HG02885 (cell line): Measurements from ENCODE around the gene NOP9.

Source experiments
- ATAC-seq: cut with Tn5 transposase; IDR thresholded peaks from one replicate; pipeline ENCODE4 v1.9.1; 2021; ENCODE audit warnings: mild to moderate bottlenecking; ENCODE audit not compliant: unreplicated experiment, poor library complexity

NOP9 gene

DNA sequence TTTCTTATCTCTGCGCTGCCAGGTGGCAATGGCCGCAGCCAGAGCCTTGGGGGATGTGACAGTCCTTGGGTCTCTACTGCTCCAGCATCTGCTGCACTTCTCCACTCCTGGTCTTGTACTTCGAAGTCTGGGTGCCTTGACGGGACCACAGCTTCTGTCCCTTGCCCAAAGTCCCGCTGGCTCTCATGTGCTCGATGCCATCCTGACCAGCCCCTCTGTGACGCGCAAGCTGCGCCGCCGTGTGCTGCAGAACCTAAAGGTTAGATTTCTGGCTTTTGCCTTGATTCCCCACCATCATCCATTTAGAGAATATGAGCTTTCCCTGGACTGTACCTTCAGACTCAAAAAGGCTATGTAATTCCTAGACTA is 4.4 kb downstream of the NOP9 start:
- no peak for ATAC-seq

DNA sequence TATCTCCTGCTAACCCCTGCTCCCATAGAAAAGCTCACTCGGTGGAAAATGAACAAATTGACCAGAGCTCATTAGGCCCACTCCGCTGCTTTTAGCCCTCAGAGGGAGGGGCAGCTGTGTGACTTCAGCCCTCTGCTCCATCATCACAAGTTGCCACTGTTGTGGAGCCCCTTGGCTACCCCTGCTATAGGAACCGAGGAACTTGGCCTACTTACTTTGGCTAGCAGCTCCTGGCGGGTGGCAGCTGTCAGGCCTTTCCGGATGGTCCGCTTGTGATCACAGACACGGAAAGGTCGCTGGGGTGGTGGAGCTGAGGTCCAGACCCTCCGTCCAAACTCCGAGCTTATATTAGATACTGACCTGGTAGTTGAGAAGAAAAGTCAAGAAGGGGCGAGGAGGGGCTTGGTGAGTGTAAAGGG is 7.5 kb downstream of the NOP9 start:
- no peak for ATAC-seq

DNA sequence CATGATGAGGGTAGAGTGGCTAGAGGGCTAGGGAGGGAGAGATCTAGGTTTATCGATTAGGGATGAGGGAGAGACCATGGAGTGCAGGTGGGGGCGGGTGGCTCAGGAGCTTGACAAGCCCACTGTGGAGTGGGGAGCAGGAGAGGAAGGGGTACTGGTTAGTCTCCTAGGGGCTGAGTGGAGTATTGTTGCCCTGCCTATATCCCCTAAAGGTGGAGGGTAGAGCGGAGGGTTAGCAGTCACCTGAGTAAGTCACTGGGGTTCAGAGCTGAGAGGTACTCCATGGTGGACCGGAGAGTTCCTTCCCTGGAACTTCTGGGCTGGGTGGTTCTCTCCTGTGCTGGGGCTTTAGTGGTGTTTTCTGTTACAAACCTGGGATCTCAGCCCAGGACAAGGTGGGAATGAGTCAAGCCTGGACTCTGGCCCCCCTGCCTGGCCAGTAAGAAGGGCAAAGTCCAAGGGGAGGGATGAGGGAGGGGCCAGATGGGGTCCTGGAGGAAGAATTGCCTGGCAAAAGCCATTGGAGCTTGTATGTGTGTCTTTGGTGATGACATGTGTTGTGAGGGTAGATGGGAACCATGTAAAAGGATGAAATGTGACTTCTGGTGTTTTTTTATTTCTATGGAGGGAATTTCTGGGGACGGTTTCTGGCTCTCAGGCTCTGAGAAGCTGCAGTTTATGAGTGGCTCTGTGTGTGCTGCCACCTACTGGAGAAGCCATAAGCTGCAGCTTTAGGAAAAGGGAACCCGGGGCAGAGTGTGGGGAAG is 8.1 kb downstream of the NOP9 start, which contains the start of gene CIDEB:
Gene CIDEB, minus strand, starts transcription at position 403 of the 767 bp plus-strand sequence. Its CDS starts 119 bp downstream, at position 284.
- no peak for ATAC-seq

DNA sequence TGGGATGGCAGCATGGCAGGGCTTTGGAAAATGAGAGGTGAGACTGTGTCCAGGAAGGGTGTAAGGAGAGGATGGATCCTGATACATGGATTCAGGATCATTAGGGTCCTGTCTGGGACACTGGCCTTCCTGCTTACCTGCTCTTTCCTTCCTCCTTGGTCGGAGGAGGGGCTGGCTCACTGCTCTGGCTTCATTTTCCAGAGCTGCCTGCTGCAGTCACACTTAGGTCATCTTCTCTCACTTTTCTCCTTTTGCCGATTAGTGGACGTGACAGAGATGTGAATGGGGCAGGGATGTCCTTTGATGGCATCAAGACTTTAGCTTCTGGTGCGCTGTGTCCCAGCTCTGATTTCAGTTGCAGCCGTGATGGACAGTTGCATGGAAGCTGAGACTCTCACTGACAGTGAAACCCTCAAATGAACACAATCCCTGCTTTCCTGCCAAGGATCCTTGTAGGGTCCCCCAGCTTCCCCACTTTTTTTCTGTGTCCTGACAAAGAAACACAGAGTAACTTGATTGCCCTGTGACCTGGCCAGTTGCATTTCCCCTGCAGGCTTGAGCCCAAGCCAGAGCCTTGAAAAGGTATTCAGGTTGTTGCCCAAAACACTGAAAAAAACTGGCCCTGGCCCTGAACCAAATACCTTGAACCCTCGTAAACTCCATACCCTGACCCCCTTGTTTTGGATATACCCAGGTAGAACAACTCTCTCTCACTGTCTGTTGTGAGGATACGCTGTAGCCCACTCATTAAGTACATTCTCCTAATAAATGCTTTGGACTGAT is 8.9 kb downstream of the NOP9 start:
- no peak for ATAC-seq

DNA sequence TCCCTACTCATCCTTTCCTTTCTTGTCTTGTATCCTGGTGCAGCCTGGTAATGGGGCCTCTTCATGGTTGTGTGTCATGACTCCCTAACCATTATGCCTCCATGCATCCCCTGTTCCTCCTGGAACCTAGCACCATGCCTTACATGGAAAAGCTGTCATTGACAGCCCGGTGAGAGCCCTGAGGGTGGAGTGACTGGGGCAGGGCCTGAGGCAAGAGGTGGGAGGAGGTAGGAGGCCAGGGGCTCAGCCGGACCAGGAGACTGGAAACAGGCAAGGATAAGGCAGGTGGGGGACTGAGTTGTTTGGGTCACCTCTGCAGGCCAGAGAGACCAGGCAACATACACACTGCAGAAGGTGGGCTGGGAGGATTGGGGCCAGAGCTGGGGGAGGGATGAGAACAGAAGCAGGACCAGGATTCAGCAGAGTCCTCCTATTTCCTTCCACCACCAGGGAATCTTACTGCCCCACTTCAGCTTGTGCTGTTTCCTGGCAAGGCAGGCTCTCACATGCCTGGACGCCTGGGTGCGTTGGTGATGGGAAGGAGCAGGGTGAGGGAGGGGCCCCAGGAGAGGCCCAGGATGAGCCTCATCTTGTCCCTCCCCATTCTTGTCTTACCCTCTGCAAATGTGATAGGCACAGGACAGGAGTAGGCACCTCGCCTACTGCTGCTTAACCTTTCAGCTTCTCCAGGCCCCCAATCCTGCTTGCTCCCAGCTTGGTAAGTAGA is 10.1 kb downstream of the NOP9 start, which contains the start of gene LTB4R2:
Gene LTB4R2, plus strand, starts transcription at position 603 of the 727 bp plus-strand sequence. CDS start 525 bp downstream, outside the sequence.
- no peak for ATAC-seq

DNA sequence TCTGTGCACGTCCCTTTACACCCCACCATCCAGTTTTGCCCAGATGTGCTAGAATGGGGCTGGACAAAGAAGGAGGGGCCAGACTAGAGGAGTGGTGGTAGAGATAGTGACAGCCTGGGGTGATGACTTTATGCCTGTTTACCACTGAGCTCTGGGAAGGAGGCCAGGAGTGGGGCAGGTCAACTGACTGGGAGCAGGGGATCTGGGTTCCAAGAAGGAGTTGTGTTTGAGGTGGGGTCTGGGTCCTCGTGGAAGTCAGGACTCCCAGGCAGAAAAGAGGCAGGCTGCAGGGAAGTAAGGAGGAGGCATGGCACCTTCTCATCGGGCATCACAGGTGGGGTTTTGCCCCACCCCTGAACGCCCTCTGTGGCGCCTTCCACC is 10.6 kb downstream of the NOP9 start:
- no peak for ATAC-seq

DNA sequence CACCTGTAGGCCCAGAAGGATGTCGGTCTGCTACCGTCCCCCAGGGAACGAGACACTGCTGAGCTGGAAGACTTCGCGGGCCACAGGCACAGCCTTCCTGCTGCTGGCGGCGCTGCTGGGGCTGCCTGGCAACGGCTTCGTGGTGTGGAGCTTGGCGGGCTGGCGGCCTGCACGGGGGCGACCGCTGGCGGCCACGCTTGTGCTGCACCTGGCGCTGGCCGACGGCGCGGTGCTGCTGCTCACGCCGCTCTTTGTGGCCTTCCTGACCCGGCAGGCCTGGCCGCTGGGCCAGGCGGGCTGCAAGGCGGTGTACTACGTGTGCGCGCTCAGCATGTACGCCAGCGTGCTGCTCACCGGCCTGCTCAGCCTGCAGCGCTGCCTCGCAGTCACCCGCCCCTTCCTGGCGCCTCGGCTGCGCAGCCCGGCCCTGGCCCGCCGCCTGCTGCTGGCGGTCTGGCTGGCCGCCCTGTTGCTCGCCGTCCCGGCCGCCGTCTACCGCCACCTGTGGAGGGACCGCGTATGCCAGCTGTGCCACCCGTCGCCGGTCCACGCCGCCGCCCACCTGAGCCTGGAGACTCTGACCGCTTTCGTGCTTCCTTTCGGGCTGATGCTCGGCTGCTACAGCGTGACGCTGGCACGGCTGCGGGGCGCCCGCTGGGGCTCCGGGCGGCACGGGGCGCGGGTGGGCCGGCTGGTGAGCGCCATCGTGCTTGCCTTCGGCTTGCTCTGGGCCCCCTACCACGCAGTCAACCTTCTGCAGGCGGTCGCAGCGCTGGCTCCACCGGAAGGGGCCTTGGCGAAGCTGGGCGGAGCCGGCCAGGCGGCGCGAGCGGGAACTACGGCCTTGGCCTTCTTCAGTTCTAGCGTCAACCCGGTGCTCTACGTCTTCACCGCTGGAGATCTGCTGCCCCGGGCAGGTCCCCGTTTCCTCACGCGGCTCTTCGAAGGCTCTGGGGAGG is 11.3 kb downstream of the NOP9 start, which contains the start of gene LTB4R:
Gene LTB4R, plus strand, starts transcription at position 857 of the 959 bp plus-strand sequence. CDS start 4,150 bp downstream, outside the sequence.
- peak; percentile 70 for ATAC-seq

DNA sequence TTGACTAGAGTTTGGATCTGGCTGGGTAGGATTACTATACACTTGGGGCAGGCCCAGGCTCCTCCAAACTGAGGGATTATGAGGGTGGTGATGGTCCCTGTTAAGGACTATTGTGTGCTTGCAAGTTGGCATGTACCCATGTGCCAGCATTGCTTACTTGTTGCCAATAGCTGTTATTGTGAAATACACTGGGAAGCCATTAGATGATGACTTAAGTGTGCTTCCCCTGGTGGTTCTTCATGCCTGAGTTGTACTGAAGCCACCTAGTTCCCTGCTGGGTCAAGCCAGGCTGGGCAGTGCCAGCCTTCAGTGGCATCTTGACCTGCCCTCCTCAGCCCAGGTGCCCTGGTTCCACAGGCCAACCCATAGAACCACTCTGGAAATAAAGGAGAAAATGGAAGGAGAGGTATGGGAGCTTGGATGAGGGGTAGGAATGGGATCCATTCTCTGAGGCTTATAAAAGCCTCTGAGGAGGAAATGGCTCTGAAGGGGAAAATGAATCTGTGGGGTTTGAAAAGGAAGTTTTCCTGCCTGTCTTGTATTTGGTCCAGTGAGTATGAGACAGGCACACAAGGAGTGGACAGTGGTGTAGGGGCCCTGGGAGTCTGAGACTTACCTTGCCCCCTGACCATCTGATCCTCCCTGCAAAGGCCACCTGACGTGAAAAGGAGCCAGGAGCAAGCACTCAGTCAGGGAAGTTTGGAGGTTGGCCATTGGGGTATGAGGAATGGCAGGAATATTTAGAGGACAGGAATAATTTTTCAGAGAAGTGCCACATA is 12.4 kb downstream of the NOP9 start:
- ATAC-seq: no peak

DNA sequence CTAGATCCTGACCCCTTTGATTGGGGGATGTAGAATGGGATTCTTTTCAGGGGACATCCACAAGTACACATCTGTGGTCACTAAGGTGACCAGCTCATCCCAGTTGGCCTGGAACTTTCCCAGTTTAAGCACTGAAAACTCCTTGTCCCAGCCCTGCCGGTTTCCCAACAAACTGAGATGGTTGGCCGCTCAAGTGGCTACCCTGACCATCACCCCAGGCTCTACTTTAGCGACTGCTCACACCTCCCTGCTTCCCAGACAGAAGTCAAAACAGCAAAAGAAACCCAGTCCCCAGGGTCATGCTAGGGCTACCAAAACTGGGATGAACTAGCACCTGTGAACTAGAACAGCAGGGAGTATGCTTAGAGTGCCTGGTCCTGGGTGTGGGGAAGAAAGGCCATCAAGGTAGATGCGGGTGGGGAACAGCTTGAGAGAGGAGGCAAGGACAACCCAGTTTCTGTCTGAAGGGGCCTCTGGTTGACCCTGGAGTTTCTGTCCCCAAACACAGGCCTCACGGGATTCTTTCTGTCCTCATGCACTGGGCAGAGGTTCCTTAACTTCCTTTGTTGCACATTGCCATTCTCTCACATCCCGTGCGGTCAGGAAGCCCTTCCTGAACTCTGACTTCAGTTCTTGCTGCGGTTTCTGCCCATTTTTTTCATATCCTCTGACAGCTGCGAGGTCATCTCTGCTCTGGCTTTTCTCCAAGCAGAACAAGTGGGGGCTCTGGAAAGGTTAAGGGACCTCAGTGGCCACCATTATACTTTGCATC is 13.3 kb downstream of the NOP9 start:
- no peak for ATAC-seq

DNA sequence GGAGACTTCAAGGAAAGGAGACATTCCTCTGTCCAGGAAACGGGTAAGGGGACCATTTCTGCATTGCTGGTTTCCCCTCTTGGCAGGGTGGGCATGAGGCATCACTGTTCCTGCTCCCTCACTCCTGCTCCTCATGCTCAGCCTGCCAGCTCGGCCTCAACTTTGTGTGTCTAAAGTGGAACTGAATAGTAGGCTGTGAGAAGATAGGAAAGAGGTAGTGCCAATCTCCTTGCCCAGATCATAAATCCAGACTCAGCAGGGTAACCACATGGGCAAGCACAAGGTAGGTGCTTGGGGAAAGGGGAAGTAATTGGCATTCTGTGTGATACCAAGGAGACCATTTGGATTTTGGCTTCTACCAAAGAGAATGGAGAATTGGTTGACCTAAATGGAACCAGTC is 14.3 kb downstream of the NOP9 start:
- ATAC-seq: no peak

DNA sequence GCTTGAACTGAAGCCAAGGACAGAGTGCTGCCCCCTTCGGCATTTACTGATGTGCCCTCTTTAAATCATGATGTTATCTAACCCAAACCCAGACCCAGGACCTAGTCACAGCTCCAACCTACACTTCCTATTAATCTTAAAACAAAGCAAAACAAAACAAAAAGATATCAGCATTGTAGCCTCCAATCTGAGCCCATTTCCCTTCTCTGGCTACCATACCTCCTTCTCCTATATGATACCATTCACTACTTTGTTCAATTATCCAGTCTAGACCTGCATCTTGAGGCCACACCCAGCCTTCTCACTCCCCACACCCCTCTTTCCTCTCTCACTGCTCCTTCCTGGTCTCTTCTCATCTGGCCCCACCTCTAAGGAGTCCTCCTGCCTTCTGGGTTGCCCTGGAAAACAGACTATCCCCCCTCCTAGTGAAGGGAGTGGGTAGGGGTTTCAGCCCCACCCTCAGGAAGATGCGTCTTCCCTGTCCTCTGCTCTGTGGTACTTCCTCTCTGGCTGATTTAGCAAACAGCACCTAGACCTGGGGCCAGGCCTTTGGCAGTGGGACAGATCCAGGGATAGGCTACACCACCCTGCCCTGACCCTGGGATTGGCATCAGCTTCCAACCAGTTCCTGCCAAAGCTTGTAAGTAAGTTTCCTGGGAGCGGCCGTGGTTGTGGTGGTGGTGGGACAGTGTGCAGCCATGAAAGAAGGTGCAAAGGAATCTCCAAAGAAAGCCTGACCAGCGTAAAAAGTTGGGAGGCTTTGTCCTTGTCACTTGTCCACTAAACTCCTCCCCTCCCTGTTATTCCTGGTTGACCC is 14.9 kb downstream of the NOP9 start:
- ATAC-seq: no peak

DNA sequence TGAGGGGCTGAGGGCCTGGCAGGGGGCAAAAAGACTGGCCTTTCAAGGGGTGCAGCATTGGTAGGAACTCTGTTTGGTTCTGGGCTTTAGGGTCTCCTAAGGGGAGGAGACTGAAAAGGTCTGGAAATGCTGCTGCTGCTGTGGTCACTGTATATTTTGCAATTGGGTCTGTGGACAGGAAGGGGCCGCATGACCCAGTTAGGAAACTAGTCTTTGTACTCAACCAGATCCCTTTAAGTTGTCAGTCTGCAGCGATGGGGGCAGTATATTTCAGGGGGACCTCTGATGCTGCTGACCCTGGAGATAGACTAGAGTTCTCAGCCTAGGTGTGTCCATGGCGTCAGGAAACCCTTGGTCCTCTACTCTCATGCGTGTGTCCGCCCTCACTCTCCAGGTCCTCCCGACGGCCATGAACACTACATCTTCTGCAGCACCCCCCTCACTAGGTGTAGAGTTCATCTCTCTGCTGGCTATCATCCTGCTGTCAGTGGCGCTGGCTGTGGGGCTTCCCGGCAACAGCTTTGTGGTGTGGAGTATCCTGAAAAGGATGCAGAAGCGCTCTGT is 15.7 kb downstream of the NOP9 start:
- no peak for ATAC-seq

DNA sequence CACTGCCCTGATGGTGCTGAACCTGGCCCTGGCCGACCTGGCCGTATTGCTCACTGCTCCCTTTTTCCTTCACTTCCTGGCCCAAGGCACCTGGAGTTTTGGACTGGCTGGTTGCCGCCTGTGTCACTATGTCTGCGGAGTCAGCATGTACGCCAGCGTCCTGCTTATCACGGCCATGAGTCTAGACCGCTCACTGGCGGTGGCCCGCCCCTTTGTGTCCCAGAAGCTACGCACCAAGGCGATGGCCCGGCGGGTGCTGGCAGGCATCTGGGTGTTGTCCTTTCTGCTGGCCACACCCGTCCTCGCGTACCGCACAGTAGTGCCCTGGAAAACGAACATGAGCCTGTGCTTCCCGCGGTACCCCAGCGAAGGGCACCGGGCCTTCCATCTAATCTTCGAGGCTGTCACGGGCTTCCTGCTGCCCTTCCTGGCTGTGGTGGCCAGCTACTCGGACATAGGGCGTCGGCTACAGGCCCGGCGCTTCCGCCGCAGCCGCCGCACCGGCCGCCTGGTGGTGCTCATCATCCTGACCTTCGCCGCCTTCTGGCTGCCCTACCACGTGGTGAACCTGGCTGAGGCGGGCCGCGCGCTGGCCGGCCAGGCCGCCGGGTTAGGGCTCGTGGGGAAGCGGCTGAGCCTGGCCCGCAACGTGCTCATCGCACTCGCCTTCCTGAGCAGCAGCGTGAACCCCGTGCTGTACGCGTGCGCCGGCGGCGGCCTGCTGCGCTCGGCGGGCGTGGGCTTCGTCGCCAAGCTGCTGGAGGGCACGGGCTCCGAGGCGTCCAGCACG is 16.4 kb downstream of the NOP9 start:
- no peak for ATAC-seq

DNA sequence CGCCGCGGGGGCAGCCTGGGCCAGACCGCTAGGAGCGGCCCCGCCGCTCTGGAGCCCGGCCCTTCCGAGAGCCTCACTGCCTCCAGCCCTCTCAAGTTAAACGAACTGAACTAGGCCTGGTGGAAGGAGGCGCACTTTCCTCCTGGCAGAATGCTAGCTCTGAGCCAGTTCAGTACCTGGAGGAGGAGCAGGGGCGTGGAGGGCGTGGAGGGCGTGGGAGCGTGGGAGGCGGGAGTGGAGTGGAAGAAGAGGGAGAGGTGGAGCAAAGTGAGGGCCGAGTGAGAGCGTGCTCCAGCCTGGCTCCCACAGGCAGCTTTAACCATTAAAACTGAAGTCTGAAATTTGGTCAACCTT is 16.9 kb downstream of the NOP9 start:
- no peak for ATAC-seq

DNA sequence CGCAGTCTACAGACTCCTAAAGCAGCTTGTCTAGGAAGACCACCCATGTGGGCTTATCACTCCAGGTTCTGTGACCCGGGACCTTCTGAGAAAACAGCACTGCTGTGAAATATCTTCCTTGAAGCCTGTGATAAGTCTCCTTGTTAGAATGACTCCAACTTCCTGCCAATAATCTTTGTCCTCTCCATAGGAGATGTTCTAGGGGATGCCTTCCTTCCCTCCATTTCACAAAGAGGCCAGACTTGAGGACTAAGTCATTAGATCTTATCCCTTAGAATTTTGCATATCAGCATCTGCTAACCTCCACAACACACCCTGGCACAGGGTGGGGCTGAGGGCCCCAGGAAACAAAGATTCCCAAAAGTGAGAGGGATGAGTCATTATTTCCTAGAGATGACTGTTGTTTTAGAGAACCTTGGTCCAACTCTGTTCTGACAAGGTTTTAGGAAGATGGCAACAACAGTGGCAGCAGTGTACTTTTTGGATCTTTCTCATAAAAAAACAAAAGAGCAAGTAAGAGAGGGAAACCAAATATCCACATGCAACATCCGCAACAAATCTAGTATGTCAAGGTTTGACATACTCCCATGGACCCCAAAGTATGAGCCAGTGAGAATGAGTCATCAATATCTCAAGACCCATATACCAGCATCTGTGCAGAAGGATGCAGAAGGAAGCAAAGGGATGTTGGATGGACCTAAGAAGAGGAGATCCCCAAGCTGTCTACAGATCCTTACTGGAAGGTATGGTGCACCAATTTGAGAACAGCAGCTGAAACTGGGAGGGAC is 17.7 kb downstream of the NOP9 start:
- no peak for ATAC-seq
